ENCODE data around the gene XYLT1. TPM values are rescaled to one million over a fixed set of nuclear protein-coding genes. Genes with fewer than 3 reads are reported as not detected.

XYLT1 gene
- total RNA-seq, 1 donor from 2014 or later: 59.1 TPM

- no peak for DNase-seq (ENCODE audit: low spot score)
Measured at GRCh38 chr16:17269439-17269838, 201.3 kb downstream of the XYLT1 start.

- no peak for DNase-seq (ENCODE audit: low spot score)
Measured at GRCh38 chr16:17266608-17267313, 204.0 kb downstream of the XYLT1 start.

GRCh38 chr16:17265154-17265553 is 205.6 kb downstream of the XYLT1 start:
- no peak for DNase-seq (ENCODE audit: low spot score)

- DNase-seq (ENCODE audit: low spot score): no peak
Measured at GRCh38 chr16:17261197-17261858, 209.4 kb downstream of the XYLT1 start.

GRCh38 chr16:17260276-17260849 is 210.4 kb downstream of the XYLT1 start:
- no peak for DNase-seq (ENCODE audit: low spot score)

GRCh38 chr16:17259751-17260270 is 210.9 kb downstream of the XYLT1 start:
- no peak for DNase-seq (ENCODE audit: low spot score)

GRCh38 chr16:17258848-17259713 is 211.7 kb downstream of the XYLT1 start:
- no peak for DNase-seq (ENCODE audit: low spot score)

DNA sequence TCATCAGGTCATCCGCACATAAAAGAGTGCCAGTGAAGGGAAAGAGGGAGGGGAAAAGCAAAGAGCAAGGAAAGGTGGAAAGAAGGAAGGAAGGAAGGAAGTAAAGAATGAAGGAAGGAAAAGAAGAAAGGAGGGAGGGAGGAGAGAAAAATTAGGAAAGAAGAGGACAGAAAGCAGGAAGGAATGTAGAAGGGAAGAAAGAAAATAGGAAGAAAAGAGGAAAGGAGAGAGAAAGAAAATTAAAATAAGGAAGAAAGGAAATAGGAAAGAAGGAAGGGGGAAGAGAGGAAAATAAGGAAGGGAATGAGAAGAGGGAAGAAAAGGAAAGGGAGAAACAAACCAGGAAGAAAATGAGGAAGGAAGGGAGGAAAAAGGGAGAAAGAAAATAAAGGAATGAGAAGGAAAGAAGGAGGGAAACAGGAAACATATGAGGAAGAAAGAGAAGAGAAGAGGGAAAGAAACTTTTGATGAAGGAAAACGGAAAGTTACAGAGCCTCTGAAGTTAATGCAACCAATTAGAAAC is 212.6 kb downstream of the XYLT1 start:
- no peak for DNase-seq (ENCODE audit: low spot score)

- no peak for DNase-seq (ENCODE audit: low spot score)
Measured at GRCh38 chr16:17257426-17258023, 213.2 kb downstream of the XYLT1 start.

GRCh38 chr16:17252701-17253100 is 218.1 kb downstream of the XYLT1 start:
- DNase-seq (ENCODE audit: low spot score): no peak

GRCh38 chr16:17252064-17252463 is 218.7 kb downstream of the XYLT1 start:
- no peak for DNase-seq (ENCODE audit: low spot score)

GRCh38 chr16:17251496-17251895 is 219.3 kb downstream of the XYLT1 start:
- no peak for DNase-seq (ENCODE audit: low spot score)

GRCh38 chr16:17246974-17247732 is 223.6 kb downstream of the XYLT1 start:
- no peak for DNase-seq (ENCODE audit: low spot score)

DNA sequence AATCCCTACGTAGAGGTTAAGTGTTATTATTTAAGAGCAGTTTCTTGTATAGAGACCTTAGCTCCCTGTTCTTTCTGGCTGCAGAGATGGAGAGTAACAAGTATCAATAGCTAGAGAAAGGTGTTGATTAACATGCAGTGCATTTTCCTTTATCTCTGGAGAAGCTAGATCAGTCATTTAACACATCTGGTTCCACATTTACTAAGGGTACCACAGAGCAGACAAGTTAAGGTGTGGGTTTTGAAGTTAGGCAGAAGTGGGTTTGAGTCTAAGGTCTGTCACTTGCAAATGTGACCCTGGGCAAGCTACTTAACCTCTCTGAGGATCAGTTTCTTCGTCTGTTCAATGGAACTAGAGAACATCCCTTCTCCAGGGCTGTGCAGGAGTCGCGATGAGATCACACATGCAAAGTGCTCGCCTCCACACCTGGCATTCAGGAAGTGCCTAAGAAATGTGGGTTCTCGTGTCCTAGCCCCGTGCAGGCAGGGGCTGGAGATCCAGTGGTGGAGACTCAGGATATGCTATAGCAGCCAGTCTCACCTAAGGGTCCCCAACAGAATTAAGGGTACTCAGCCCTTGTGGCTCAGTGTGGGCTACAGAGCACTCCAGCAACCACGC is 224.4 kb downstream of the XYLT1 start:
- no peak for DNase-seq (ENCODE audit: low spot score)

DNA sequence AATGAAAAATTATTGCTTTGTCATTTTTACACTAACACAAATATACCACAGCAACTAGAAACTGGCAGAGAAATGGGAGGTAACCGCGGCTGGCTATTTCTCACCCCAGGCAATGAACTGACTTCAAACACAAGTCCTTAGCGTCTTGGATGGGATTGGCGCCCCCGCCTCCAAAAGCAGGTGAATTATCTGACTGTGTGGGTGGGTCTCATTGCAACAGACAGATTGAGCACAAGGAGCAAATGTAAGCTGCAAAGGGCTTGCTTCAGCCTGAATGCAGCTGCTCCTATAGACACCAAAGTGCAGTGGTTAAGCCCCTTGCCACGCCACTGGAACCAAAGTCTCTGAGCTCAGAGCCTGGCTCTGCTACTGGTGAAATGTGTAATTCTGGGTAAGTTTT is 225.0 kb downstream of the XYLT1 start:
- no peak for DNase-seq (ENCODE audit: low spot score)

DNA sequence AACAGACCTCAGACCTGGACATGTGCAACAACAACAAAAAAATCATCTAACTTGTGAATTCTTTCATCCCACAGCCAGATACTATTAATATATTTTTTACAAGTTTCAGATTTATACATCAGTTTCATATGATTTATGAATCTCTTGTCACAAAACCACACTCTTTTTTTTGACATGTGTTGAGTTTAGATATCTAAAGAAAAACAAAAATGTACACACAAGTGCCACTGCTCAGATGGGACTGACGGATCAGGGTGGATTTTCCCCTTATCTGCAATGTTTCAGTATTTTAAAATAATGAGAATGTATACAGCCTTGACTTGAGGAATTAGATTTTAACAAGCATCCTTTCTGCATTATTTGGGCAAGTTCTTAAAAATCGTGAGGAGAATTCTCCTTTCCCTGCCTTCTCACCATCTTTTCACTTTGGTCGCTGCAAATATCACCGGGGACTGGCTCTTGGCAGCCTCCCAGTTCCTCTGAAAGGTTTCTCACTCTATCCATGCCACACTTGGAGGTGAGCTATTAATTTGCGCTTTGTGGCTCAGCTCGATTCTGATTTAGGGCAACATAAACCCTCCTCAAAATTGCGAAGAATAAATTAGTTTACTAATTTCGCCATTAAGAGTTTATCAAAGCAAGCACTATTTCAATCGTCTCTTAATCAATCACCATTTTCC is 225.7 kb downstream of the XYLT1 start:
- DNase-seq (ENCODE audit: low spot score): no peak

DNA sequence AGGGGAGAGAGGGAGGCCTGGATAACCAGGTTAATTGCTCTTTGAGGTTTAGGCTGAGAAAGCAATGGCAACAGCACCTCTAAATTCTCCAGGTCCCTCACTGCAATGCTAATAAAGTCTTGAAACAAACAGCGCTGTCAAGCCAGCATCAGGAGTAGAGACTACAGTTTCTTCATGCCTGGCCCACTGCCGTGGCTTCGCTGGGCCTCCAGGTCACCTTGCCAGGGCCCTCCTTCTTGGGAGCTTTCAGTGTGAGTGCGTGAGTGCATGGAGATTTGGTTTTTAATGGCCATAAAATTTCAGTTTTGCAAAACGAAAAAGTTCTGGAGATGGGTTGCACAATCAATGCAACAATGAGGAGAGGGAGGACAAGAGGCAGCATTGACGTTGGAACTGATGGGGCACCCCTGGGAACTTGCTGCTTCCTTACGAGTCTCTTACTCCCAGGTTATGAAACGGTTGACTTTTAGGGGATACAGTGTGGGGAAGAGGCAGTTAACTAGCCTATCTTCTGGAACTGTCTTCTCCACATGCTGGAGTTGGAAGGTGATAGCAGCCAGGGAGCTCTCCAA is 229.4 kb downstream of the XYLT1 start:
- no peak for DNase-seq (ENCODE audit: low spot score)

GRCh38 chr16:17238285-17239028 is 232.3 kb downstream of the XYLT1 start:
- no peak for DNase-seq (ENCODE audit: low spot score)
